AG20443 (cell line): ENCODE measurements around the gene CGN.

ENCODE experiments used
- DNase-seq: peaks from one replicate; pipeline ENCODE4 v3.0.0; 2012; ENCODE audit warnings: low spot score, mixed read lengths

CGN gene

DNA sequence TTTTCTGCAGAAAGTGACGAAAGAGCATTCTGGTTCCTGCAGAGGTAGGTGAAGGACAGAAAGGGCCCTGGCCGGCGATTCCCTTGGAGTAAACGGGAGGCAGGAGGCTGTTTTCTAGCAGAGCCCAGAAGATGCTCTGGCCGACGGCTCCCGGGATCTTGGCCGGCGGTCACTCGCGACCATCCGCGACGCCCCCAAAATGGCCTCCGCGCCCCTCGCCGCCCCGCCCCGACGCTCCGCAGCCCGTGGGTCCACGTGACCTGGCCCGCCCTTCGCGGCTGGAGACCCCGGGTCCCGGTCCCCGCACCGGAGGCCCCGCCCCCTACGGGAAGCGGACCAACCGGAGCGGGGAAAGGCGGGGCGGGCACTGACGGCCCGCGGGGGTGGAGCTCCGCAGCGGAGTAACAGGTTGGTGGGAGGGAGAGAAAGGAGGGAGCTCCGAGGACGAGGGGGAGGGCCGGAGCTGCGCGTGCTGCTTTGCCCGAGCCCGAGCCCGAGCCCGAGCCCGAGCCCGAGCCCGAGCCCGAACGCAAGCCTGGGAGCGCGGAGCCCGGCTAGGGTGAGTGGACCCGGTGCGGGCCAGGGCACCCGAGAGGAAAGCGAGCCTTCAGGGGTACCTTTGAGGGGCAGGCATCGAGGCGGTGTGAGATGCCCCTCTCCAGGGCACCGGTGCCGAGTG is at the start of gene CGN:
CGN (plus strand) TSS at position 431 of the 679 bp plus-strand sequence. CDS start 7,133 bp downstream, outside the sequence.
- DNase-seq = peak; percentile 72

DNA sequence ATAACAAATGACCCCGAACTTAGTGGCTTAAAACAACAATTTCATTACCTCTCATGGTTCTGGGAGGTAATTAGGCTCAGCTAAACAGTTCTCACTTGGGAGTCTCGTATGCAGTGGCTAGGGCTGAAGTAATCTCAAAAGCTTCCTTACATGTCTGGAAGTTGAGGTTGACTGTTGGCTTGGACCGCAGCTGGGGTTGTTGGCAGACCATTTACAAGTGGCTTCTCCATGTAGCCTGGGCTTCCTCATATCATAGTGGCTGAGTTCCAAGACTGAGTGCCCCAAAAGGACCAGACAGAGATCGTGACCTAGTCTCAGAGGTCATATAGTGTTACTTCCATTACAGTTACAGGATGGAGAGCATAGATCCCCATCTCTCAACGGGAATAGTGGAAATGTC is 49.5 kb upstream of the CGN start:
- DNase-seq = no peak

GRCh38 chr1:151465026-151465425 is 46.2 kb upstream of the CGN start:
- DNase-seq = no peak

DNA sequence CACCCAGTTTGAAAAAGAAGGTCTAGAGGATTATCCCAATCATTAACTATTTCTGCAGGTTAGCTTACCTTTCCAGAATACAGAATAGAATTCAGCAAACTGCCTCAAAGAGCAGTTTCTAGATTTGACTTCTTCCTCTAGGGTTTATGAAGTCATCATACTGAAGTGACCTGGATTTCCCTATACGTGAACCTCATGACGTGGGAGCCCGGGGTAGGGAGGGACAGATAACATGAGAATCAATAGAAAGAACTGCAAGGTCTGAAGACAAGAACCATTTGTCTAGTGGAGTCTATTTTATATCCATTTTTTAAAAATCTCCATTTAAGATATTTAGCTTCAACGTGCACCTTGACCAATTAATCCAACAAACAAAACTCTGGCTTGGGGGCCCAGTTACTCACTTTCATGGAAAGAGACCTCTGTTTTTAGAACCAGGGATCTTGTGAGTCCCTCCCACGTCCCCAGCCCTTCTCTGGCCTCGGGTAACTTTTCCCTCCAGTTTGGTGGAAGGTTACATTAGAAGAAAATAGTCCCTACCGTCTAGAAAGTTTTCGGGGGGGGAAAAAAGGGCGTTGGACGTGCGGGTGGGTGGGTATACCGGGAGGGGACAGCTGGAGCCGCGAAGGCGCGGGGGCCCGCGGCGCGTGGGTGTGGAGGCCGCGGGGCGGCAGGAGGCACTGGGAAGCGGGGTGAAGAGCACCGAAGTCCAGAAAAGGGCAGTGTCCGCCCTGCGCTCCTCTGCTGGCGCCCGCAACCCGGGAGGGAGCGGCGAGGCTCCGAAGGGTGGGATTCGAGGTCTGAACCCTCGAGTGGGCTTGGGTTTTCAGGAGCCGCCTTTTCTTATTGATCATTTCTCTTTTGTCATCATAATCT is 38.1 kb upstream of the CGN start:
- DNase-seq = peak; percentile 74

DNA sequence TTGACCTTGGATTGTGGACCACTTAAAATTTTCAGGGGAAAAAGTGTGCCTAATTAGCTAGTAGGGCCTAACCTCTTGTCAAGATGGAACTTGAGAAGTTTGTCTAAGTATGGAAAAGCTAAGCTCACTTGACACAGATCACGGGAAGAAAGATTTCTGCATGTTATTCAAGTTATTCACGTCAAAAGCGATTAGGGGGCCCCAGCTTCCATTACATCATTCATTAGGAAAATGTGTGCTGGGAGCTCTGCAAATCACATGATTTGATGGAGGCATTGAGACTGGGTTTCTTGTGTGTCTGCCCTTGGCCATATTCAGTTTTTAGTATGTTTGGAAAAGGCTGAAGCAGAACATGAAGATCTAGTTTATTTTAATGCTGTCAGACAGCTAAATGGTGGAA is 36.4 kb upstream of the CGN start:
- no peak for DNase-seq

GRCh38 chr1:151475175-151475574 is 36.0 kb upstream of the CGN start:
- DNase-seq = no peak

GRCh38 chr1:151476083-151476482 is 35.1 kb upstream of the CGN start:
- no peak for DNase-seq

- DNase-seq = no peak
These were observed 34.1 kb upstream of the CGN start for GRCh38 chr1:151477066-151477465.

GRCh38 chr1:151478140-151478812 is 32.9 kb upstream of the CGN start:
- no peak for DNase-seq

DNA sequence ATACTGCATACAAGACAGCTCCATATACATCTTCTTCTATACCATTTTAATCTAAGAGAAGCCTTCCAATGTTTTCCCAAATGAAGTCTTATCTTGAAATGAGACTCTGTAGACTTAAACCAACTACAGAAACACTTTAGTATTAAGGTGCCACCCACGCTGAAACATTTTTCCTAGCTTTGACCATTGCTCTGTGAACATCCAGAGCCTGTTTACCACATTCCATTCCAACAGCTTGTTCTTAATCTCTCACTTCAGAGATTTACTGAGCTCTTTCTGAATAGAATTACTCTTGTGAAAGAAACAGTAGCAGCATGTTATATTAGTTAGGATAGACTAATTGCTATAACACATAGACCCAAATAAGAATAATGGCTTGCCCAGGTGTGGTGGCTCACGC is 32.3 kb upstream of the CGN start:
- DNase-seq = no peak

DNA sequence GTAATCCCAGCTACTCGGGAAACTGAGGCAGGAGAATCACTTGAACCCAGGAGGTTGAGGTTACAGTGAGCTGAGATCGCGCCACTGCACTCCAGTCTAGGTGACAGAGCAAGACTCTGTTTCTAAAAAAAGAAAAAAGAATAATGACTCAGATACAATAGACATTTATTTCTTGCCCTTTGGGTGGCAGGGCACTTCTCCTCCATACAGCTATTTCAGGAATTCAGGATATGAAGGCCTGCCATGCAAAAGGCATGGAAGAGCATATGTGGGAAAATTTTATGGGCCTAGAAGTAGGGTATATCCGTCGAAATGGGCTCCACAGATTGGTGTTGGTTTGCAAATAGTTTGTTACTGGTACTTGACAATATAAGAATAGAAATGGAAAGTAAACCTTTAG is 31.7 kb upstream of the CGN start:
- DNase-seq = no peak

- DNase-seq = no peak
These were observed 29.2 kb upstream of the CGN start for GRCh38 chr1:151482017-151482416.

- no peak for DNase-seq
These were observed 25.4 kb upstream of the CGN start for GRCh38 chr1:151485685-151486255.

DNA sequence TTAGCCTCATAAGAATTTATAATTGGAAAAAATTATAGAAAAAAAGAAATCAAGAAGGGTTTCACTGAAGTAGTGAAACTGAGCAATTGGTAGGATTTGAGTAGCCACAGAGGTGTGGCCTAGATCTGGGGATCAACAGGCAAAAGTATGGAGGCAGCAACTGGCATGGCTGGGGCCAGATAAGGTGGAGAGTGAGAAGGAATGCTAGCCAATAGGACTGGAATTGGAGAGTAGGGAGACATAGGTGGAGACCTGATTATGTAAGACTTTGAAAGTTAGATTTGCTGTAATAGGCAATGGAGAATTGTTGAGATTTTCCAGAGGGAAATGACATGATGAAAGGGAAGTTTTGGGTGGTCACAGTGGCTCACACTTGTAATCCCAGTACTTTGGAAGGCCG is 24.6 kb upstream of the CGN start:
- DNase-seq = no peak

GRCh38 chr1:151491641-151492040 is 19.5 kb upstream of the CGN start:
- DNase-seq = no peak

DNA sequence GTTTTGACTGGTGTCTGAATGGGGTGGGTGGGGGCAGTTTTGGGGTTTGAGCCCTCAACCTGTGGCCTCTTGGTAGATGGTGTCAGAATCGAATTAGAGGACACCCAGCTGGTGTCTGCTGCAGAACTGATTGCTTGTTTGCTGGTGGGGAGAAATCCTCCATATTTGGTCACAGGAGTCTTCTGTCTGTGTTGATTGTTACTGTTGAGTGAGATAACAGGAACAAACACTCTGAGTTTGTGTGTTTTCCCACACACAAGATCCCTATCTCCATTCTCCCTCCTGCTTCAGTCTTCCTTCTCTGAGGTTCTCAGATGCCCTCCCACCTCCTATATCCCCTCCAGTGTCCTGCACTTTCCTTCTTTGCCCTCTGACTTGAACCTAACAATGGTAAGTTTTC is 19.1 kb upstream of the CGN start:
- no peak for DNase-seq

GRCh38 chr1:151493042-151493441 is 18.1 kb upstream of the CGN start:
- DNase-seq = no peak

DNA sequence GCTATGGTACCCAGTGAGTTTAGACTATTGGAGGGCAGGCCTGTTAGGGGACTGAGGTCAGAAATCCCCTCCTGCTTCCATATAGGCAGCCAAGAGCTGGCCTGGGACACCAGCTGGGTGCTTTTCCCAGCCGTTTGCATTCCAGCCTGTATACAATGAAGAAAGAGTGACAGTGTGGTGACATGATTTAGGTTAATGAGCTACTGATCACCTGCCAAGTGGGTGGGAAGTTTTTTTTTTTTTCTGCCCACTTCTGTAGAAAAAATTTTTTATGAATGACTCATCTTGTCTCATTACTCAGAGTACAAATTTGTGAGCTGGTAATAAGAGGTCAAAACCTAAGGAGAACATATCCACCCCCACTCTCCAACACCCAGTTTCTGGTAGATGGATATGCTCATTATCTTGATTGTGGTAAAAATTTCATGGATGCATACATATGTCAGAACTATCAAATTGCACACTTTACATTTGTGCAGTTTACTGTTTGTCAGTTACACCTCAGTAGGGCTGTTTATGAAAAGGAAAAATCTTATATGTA is 16.4 kb upstream of the CGN start:
- peak; percentile 51 for DNase-seq

- no peak for DNase-seq
These were observed 15.9 kb upstream of the CGN start for GRCh38 chr1:151495316-151495715.

GRCh38 chr1:151499365-151499764 is 11.8 kb upstream of the CGN start:
- DNase-seq = no peak

GRCh38 chr1:151499930-151500329 is 11.3 kb upstream of the CGN start:
- no peak for DNase-seq

GRCh38 chr1:151501474-151501873 is 9.7 kb upstream of the CGN start:
- DNase-seq = no peak
